ENCODE data around the gene SLC7A11.

The SLC7A11 gene

DNA sequence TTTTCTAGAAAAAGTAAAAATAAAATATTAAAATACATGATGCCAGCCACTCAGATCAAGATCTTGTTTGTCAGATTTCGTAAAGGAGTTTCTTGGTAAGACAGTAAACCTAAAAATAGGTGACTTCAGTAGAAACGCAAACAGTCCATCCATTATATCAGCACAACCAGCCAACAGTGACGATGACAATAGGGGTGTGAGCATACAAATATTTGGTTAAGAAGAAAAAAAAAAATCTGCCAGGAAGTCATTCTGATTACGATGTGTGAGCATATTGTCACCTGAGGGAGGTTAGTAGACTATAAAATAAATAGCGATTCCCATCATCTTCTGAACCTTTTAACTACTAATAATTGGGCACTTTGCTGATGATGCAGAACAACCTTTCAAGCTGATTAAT, 37.6 kb downstream of the SLC7A11 start:
- TF ChIP-seq, protein P1, sequence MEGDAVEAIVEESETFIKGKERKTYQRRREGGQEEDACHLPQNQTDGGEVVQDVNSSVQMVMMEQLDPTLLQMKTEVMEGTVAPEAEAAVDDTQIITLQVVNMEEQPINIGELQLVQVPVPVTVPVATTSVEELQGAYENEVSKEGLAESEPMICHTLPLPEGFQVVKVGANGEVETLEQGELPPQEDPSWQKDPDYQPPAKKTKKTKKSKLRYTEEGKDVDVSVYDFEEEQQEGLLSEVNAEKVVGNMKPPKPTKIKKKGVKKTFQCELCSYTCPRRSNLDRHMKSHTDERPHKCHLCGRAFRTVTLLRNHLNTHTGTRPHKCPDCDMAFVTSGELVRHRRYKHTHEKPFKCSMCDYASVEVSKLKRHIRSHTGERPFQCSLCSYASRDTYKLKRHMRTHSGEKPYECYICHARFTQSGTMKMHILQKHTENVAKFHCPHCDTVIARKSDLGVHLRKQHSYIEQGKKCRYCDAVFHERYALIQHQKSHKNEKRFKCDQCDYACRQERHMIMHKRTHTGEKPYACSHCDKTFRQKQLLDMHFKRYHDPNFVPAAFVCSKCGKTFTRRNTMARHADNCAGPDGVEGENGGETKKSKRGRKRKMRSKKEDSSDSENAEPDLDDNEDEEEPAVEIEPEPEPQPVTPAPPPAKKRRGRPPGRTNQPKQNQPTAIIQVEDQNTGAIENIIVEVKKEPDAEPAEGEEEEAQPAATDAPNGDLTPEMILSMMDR (IDR thresholded peaks at IDR 0.05): no peak

DNA sequence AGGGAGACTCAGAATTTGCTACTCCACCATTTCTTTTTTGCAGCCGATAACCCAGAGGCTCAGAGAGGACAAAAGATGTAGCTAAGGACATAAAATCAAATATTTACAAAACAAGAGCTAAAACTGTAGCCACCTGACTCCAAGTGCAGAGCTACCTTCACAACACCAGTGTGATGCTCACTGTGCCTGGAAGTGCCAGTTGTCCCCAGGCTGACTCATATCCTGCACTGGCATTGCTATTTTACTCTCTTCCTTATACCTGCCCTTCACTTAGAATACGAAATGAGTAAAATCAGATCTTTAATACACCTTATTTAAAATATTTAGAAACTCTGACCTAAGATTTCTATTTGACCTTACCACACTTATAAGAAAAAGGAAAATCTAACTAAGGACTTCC, 39.5 kb downstream of the SLC7A11 start:
- TF ChIP-seq, protein P1 (IDR thresholded peaks at IDR 0.05): no peak

DNA sequence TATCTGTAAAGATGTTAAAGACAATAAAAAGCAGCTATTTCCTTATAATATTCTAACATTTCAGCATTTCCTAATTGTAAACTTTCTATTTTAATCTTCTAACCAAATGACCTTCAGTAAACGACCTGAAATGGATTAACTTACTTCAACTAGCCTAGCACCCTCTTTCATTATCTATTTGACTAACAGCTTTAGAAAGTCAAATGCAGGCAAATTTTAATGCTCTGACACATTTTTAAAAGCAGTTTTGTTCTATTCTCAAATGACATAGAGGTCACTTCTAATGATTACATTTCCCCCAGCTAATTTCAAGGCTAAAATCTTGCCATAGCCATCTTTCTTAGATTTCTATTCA, 41.9 kb downstream of the SLC7A11 start:
- TF ChIP-seq, protein P1 (IDR thresholded peaks at IDR 0.05): no peak

DNA sequence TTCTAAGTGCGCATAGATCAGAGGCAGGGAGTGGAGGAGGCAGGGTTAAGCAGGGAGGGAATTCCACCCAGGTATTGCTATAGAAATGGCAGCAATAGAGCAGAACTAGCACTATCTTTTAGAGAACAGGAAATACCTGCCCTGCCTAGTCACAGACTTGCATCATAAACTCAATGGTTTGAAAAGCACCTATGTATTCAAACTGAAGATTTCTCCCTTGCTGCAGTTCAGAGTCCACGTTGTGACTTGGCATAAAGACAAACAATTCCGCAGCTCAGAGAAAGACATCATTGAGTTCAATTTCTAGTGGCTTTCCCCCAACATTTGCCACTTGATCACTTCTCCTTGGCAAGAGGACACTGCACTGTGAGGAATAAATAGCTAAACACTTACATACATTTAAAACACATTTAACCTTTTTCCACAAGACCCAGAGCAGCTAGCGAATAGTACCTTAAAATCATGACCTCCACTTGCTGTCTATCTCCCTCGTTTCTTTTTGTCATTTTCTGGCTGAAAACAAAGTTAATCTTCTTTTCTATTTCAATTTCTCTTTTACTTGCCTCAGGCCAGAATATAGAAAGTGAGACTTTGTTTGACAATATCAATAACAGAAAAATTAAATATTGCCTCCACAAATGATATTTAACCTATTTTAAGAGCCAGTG, 42.4 kb downstream of the SLC7A11 start:
- TF ChIP-seq, protein P1 (IDR thresholded peaks at IDR 0.05): no peak

DNA sequence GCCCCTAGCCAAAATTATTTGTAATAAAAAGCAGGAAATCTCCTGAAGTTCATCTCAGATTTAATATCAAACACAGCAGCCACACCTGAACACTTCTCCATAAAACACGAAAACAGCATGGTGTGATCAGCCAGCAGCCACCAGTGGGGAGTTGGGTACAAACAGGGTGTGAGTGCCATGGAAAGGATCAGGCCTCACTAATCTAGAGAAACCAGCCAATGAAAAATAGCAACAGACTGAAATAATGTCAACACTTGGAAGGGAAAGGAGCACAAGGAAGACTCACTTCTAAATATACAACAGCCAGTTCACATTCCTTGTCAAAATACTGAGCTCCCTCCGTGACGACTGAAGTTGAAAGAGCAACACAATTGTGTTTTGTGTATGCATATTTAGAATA, 46.0 kb downstream of the SLC7A11 start:
- TF ChIP-seq, protein P1 (IDR thresholded peaks at IDR 0.05): no peak

DNA sequence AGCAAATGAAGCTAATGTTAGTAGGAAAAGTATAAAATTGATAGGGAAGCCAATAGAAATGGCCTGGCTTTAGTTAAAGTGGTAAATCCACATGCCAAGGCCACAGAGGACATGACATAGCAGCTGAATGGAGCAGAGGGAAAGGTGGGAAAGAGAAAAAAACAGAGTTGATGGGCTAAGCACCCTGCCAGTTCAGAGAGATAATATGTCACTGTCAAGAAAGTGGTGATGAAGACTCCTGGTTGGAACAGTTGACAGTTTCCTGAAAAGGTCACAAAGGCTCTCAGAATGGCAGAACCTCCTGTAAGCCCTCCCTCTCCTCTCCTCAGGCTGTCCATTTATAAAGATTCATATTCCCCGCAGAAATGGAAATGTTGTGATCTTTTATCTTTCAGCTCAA, 48.2 kb downstream of the SLC7A11 start:
- TF ChIP-seq, protein P1 (IDR thresholded peaks at IDR 0.05): no peak

DNA sequence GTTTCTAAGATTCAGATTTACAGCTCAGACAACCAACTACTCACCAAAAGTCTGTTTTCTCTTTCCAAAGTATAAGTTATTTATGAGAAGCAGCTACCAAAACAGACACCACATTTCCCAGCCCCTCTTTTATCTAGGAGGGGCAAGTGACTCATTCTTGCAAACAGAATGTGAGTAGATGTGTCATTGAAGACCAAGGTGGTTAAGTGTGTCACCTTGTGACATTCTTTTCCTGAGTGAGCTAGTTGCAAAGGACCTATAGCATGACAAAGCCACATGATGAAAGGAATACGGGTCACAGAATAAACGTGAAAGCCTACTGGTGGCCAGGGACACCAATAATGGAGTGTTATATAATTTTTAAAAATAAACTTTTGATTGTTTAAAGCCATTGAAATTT, 50.0 kb downstream of the SLC7A11 start:
- TF ChIP-seq, protein P1 (IDR thresholded peaks at IDR 0.05): no peak

DNA sequence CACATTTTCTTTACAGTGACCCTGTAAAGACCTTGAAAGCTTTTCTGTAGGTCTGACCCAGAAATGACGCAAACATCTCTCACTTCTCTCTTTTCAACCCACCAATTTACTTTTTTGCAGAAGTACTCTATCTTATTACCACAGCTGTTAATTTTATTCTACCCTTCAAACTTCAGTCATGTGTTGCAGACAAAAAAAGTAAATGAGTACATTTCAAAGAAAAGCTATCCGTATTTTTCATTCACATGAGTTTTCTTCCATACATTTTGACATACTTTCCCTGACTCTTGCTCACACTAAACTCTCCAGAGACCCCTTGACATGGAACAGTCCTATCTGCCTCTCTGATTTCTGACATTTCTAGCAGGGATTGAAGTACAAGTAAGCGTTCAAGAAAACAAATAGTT, 51.7 kb downstream of the SLC7A11 start:
- TF ChIP-seq, protein P1 (IDR thresholded peaks at IDR 0.05): no peak

Measured in LNCAP (cell line).